ENCODE results near the gene LAMC3.
A peak's percentile ranks its signal among the peaks of the same experiment; 100 is the strongest.

LAMC3 gene

DNA sequence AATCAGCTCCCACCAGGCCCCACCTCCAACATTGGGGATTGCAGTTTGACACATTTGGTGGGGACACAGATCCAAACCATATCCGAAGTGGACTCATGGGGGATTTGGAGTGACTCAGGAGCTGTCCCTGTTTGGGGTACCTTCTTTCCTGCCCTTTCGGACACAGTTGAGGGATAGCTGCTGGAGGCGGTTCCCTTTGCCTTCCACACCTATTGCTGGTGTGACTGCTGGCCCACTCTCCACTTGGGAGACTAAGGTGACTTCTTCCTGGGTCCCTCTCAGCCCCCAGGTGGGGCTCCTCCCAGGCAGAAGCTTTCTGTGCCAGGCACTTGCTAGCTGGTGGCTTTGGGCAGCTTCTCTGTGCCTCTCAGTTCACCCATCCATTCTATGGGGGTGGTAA lies 26.6 kb downstream of the LAMC3 start:
- Histone ChIP-seq H3K27ac (no peak overlapping the region), H3K9me3 (no peaks in the 10 kb centered on the region), H3K4me1 (peaks cover 0 to 20% (median 18%) of the 10 kb centered on the region in 4 donors), H3K27me3 (peaks cover 0 to 3% of the 10 kb centered on the region in 2 donors), H3K4me3 (no peak overlapping the region), H3K36me3 (no peaks in the 10 kb centered on the region)
- DNase-seq, result no peak
- TF ChIP-seq, protein P1, sequence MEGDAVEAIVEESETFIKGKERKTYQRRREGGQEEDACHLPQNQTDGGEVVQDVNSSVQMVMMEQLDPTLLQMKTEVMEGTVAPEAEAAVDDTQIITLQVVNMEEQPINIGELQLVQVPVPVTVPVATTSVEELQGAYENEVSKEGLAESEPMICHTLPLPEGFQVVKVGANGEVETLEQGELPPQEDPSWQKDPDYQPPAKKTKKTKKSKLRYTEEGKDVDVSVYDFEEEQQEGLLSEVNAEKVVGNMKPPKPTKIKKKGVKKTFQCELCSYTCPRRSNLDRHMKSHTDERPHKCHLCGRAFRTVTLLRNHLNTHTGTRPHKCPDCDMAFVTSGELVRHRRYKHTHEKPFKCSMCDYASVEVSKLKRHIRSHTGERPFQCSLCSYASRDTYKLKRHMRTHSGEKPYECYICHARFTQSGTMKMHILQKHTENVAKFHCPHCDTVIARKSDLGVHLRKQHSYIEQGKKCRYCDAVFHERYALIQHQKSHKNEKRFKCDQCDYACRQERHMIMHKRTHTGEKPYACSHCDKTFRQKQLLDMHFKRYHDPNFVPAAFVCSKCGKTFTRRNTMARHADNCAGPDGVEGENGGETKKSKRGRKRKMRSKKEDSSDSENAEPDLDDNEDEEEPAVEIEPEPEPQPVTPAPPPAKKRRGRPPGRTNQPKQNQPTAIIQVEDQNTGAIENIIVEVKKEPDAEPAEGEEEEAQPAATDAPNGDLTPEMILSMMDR (IDR thresholded peaks at IDR 0.05), result no peak
- intact Hi-C loops (cut with DNase I; ENCODE audit: low total_unique reads), result loop anchor here (5.0 to 10.0 kb wide), 2 partner anchors 88 to 161 kb away; no protein-coding TSS in a partner anchor

DNA sequence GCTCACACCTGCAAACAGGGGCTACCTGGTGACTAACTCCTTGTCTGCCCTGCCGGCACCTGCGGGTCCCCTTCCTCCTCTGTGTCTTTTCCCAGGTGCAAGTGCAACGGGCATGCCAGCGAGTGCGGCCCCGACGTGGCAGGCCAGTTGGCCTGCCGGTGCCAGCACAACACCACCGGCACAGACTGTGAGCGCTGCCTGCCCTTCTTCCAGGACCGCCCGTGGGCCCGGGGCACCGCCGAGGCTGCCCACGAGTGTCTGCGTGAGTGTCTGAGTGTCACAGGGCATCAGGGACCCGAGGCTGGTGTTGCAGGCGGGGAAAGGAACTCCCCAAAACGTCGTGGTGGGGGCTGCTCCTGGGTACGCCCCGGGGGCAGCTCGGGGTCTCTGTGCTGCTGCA lies 27.1 kb downstream of the LAMC3 start:
- H3K4me1 ChIP-seq, result peaks cover 0 to 20% (median 18%) of the 10 kb centered on the region in 4 donors
- intact Hi-C loops (cut with DNase I; ENCODE audit: low total_unique reads), result loop anchor here (5.0 to 10.0 kb wide), 2 partner anchors 89 to 161 kb away; no protein-coding TSS in a partner anchor
- H3K36me3 ChIP-seq, result no peaks in the 10 kb centered on the region
- DNase-seq, result no peak
- no peaks in the 10 kb centered on the region for H3K9me3 ChIP-seq
- peak overlapping the region in 1 of 2 donors; percentile 66 for H3K27ac ChIP-seq
- H3K4me3 ChIP-seq, result no peak overlapping the region
- H3K27me3 ChIP-seq, result peaks cover 0 to under 1% of the 10 kb centered on the region in 2 donors
- TF ChIP-seq, protein P1 (IDR thresholded peaks at IDR 0.05), result no peak

DNA sequence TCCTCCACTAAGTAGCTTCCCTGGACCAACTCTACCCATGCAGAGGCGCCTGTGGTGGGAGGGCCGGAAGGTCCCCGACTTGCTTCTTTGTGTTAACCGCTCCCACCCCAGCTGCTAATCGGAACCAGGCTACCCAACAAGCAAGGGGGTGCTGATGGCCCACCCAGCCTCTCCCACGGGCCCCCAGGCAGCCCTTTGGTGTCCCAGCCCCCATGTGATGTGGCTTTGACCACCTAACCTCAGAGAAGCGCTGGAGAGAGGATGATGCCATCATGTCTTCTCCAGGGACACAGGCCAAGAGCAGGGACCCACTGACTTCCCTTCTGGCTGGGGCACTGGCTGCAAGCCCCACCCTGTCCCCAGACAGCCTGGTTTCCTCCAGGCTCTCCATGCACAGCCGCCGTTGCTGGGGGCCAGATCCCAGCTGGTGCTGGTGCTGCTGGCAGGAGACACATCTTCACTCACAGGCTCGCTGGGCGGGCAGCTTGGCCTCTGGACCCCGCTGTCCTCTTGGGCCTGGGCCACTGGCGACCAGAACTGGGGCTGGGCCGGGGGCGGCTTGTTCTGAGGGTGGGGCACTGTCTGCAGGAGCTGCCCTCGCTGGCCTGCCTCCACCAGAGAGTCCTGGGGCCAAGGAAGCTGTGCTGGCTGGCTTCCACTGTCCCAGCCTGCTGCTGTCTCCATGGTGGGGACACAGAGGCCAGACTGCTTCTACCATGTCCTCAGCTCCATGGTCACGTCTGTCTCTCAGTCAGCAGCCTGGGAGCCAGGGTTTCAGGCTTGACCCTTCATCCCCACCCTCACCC lies 27.8 kb downstream of the LAMC3 start:
- peak overlapping the region; percentile 53 to 66 for H3K27ac ChIP-seq

DNA sequence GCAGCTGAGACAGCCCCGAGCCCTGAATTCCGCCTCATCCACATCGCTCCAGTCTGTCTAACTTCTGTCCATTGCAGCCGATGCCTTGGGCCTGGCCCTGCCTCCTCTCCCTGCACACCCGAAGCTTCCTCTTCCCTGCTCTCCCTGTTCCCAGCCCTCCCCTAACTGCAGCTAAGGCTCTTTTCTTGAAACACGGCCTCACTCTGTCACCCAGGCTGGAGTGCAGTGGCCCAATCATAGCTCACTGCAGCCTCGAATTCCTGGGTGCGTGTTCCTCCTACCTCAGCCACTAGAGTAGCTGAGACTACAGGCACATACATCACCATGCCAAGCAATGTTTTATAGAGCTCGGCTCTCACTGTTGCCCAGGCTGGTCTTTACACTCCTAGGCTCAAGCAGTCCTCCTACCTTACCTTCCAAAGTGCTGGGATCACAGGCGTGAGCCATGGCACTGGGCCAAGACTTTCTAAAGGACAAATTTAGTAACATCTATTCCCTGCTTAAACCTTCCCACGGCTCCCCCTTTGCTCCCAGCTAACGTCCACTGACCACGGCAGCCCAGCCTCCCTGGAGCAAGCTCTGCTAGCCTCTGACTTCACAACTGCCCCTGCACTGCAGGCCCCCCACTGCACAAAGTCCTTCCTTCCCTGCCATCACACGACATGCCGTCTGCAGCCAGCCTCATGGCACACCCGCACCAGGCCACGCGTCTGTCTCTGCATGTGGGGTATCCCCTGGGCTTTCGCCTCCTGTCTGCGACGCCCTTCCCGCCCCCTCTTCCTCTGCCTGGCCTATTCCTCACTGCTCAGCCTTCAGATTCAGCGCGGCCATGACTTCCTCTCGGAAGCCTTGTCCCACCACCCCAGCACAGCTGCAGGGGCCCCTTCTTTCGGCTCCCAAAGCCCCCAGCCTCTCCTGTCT lies 28.6 kb downstream of the LAMC3 start:
- H3K9me3 ChIP-seq, result no peaks in the 10 kb centered on the region
- H3K36me3 ChIP-seq, result no peaks in the 10 kb centered on the region
- no peak overlapping the region for H3K4me3 ChIP-seq
- DNase-seq, result no peak
- H3K27me3 ChIP-seq, result no peaks in the 10 kb centered on the region
- peaks cover 0 to 20% (median 18%) of the 10 kb centered on the region in 4 donors for H3K4me1 ChIP-seq
- intact Hi-C loops (cut with DNase I; ENCODE audit: low total_unique reads), result loop anchor here (5.0 to 10.0 kb wide), 2 partner anchors 90 to 163 kb away; no protein-coding TSS in a partner anchor
- H3K27ac ChIP-seq, result peak overlapping the region; percentile 53 to 66
- TF ChIP-seq, protein P1 (IDR thresholded peaks at IDR 0.05), result no peak

More for the DNA sequence above, 27.8 kb downstream of the LAMC3 start:
- Histone ChIP-seq H3K36me3 (no peaks in the 10 kb centered on the region), H3K9me3 (no peaks in the 10 kb centered on the region), H3K4me1 (peaks cover 0 to 20% (median 18%) of the 10 kb centered on the region in 4 donors), H3K27me3 (no peaks in the 10 kb centered on the region), H3K4me3 (no peak overlapping the region)
- intact Hi-C loops (cut with DNase I; ENCODE audit: low total_unique reads), result loop anchor here (5.0 to 10.0 kb wide), 2 partner anchors 89 to 162 kb away; no protein-coding TSS in a partner anchor
- TF ChIP-seq, protein P1 (IDR thresholded peaks at IDR 0.05), result no peak
- DNase-seq, result no peak

Data from tibial artery (tissue), 4 donors.